Mucosa of gallbladder (tissue), 1 donor: Measurements from ENCODE around the gene HSD17B14. TPM values are rescaled to one million over a fixed set of nuclear protein-coding genes. Genes with fewer than 3 reads are reported as not detected.
"Not testable (repeated sequence)": the region's sequence is repeated elsewhere in the genome, so short reads cannot be mapped to it uniquely, and the experiment has no call there.

Experiments used
- DNase-seq: peaks from one replicate; pipeline ENCODE4 v3.0.0-alpha.2; 2020; ENCODE audit warnings: low spot score
- total RNA-seq: library from RNA; stranded (reverse); gene quantifications from one replicate; pipeline ENCODE4 v1.2.1, GENCODE V29; 2021
- donor health status: DM: no; HTN: no; CAD: no.

The HSD17B14 gene
- total RNA-seq, result 10.6 TPM

- DNase-seq, result no peak
These were observed at the start of gene HSD17B14 for GRCh38 chr19:48836089-48837017. TSS of gene HSD17B14 (minus strand) at chr19:48836491. CDS start at chr19:48836411, 80 bp downstream.

- DNase-seq, result no peak
These were observed 47.4 kb upstream of the HSD17B14 start for GRCh38 chr19:48883726-48884125.

- DNase-seq, result no peak
These were observed 45.7 kb upstream of the HSD17B14 start for GRCh38 chr19:48881741-48882657.

GRCh38 chr19:48879696-48880095, 43.4 kb upstream of the HSD17B14 start:
- DNase-seq, result not testable (repeated sequence)

- no peak for DNase-seq
These were observed 42.8 kb upstream of the HSD17B14 start for GRCh38 chr19:48879025-48879637.

- DNase-seq, result no peak
These were observed 42.1 kb upstream of the HSD17B14 start for GRCh38 chr19:48878196-48879024.

- DNase-seq, result no peak
These were observed 41.5 kb upstream of the HSD17B14 start for GRCh38 chr19:48877855-48878195.

GRCh38 chr19:48876043-48876981, 40.0 kb upstream of the HSD17B14 start:
- not testable (repeated sequence) for DNase-seq

GRCh38 chr19:48874303-48875135, 38.2 kb upstream of the HSD17B14 start:
- no peak for DNase-seq

- DNase-seq, result no peak
These were observed 37.4 kb upstream of the HSD17B14 start for GRCh38 chr19:48873476-48874302.

- peak; percentile 92 for DNase-seq
These were observed 36.7 kb upstream of the HSD17B14 start for GRCh38 chr19:48872884-48873475.

- peak; percentile 99 for DNase-seq
These were observed 36.0 kb upstream of the HSD17B14 start, which contains the start of gene PPP1R15A for GRCh38 chr19:48872182-48872883. TSS of gene PPP1R15A (plus strand) at chr19:48872421. CDS start at chr19:48873234, 813 bp downstream.

- DNase-seq, result not testable (repeated sequence)
These were observed 35.3 kb upstream of the HSD17B14 start for GRCh38 chr19:48871471-48872181.

GRCh38 chr19:48870048-48870447, 33.8 kb upstream of the HSD17B14 start:
- DNase-seq, result no peak

GRCh38 chr19:48868114-48868886, 32.0 kb upstream of the HSD17B14 start, which contains the start of gene PLEKHA4:
TSS of gene PLEKHA4 (minus strand) at chr19:48868617. CDS start at chr19:48867620, 997 bp downstream.
- DNase-seq, result peak; percentile 44
